ENCODE data around the gene NLN. TPM values are rescaled to one million over a fixed set of nuclear protein-coding genes. Genes with fewer than 3 reads are reported as not detected.

NLN gene
- total RNA-seq, 2 experiments from 2014 or later, result 1.4 to 2.5 TPM

- DNase-seq (no peak), ATAC-seq (ENCODE audit: poor library complexity) (no peak)
- H3K36me3 Mint-ChIP-seq (ENCODE audit: low read depth), result peaks cover 95% of the 10 kb centered on the region
- H3K9me3 ChIP-seq (ENCODE audit: control insufficient read depth in 1 of 2, insufficient read depth in 1 of 2, low read length in 2 of 2), result no peaks in the 10 kb centered on the region
- TF ChIP-seq CTCF (IDR thresholded peaks at IDR 0.05), result no peak
- ChIA-PET POLR2A (no interaction called here), CTCF (no interaction called here)
- H3K4me3 Mint-ChIP-seq, result no peak overlapping the region
- H3K27ac Mint-ChIP-seq, result no peak overlapping the region
- no peaks in the 10 kb centered on the region for H3K9me3 Mint-ChIP-seq
- peaks cover 76% of the 10 kb centered on the region for H3K36me3 ChIP-seq (ENCODE audit: insufficient read depth, low read length)
- H3K27ac ChIP-seq (ENCODE audit: low read depth in 1 of 2, low read length in 2 of 2), result no peak overlapping the region
- H3K27me3 ChIP-seq (ENCODE audit: control insufficient read depth in 1 of 2, insufficient read depth in 2 of 2, low read length in 2 of 2), result no peaks in the 10 kb centered on the region
- intact Hi-C loops (cut with DNase I, micrococcal nuclease), result no loop called here
- H3K4me3 ChIP-seq (ENCODE audit: low read length), result no peak overlapping the region
- no peaks in the 10 kb centered on the region for H3K27me3 Mint-ChIP-seq
- H3K4me1 Mint-ChIP-seq (ENCODE audit: low read depth), result peaks cover 58% of the 10 kb centered on the region
- peaks cover 4% of the 10 kb centered on the region for H3K4me1 ChIP-seq (ENCODE audit: insufficient read depth, low read length)
These were observed 39.9 kb upstream of the NLN start for GRCh38 chr5:65682148-65682547.

GRCh38 chr5:65693121-65693520, 28.9 kb upstream of the NLN start:
- no peak for DNase-seq
- Mint-ChIP-seq H3K36me3 (ENCODE audit: low read depth) (peaks cover 62% of the 10 kb centered on the region), H3K4me1 (ENCODE audit: low read depth) (peaks cover 7% of the 10 kb centered on the region), H3K4me3 (no peak overlapping the region), H3K27ac (no peak overlapping the region), H3K9me3 (no peaks in the 10 kb centered on the region), H3K27me3 (no peaks in the 10 kb centered on the region)
- no peak for TF ChIP-seq CTCF (IDR thresholded peaks at IDR 0.05)
- no peak overlapping the region for H3K27ac ChIP-seq (ENCODE audit: low read depth in 1 of 2, low read length in 2 of 2)
- no peaks in the 10 kb centered on the region for H3K9me3 ChIP-seq (ENCODE audit: control insufficient read depth in 1 of 2, insufficient read depth in 1 of 2, low read length in 2 of 2)
- ATAC-seq (ENCODE audit: poor library complexity), result no peak
- no peaks in the 10 kb centered on the region for H3K27me3 ChIP-seq (ENCODE audit: control insufficient read depth in 1 of 2, insufficient read depth in 2 of 2, low read length in 2 of 2)
- intact Hi-C loops (cut with DNase I, micrococcal nuclease), result no loop called here
- peaks cover 57% of the 10 kb centered on the region for H3K36me3 ChIP-seq (ENCODE audit: insufficient read depth, low read length)
- no peak overlapping the region for H3K4me3 ChIP-seq (ENCODE audit: low read length)
- POLR2A ChIA-PET, result interaction anchor here (0.7 kb wide), 1 partner anchor 18 kb away, joined by 3 read pairs; no protein-coding TSS in a partner anchor
- CTCF ChIA-PET, result no interaction called here
- no peaks in the 10 kb centered on the region for H3K4me1 ChIP-seq (ENCODE audit: insufficient read depth, low read length)

GRCh38 chr5:65695162-65695755, 26.7 kb upstream of the NLN start:
- DNase-seq (no peak), ATAC-seq (ENCODE audit: poor library complexity) (no peak)
- peaks cover 64% of the 10 kb centered on the region for H3K36me3 Mint-ChIP-seq (ENCODE audit: low read depth)
- no peak overlapping the region for H3K27ac Mint-ChIP-seq
- Histone ChIP-seq H3K4me3 (ENCODE audit: low read length) (no peak overlapping the region), H3K27me3 (ENCODE audit: control insufficient read depth in 1 of 2, insufficient read depth in 2 of 2, low read length in 2 of 2) (no peaks in the 10 kb centered on the region), H3K27ac (ENCODE audit: low read depth in 1 of 2, low read length in 2 of 2) (no peak overlapping the region), H3K9me3 (ENCODE audit: control insufficient read depth in 1 of 2, insufficient read depth in 1 of 2, low read length in 2 of 2) (no peaks in the 10 kb centered on the region), H3K4me1 (ENCODE audit: insufficient read depth, low read length) (no peaks in the 10 kb centered on the region), H3K36me3 (ENCODE audit: insufficient read depth, low read length) (peaks cover 63% of the 10 kb centered on the region)
- no peak overlapping the region for H3K4me3 Mint-ChIP-seq
- no peaks in the 10 kb centered on the region for H3K9me3 Mint-ChIP-seq
- peaks cover 17% of the 10 kb centered on the region for H3K4me1 Mint-ChIP-seq (ENCODE audit: low read depth)
- ChIA-PET CTCF (interaction anchor here (1.2 kb wide), 1 partner anchor 34 kb away, joined by 3 read pairs; no protein-coding TSS in a partner anchor), POLR2A (interaction anchor here (1.1 kb wide), 1 partner anchor 23 kb away, joined by 3 read pairs; no protein-coding TSS in a partner anchor)
- no peak for TF ChIP-seq CTCF (IDR thresholded peaks at IDR 0.05)
- no peaks in the 10 kb centered on the region for H3K27me3 Mint-ChIP-seq
- intact Hi-C loops (cut with DNase I, micrococcal nuclease), result no loop called here

All from CD4-positive, alpha-beta T cell (primary cell).